Activated CD4-positive, alpha-beta T cell treated with anti-CD3 and anti-CD28 coated beads for 36 hours (primary cell): ENCODE measurements around the gene DUSP10. TPM values are rescaled to one million over a fixed set of nuclear protein-coding genes. Genes with fewer than 3 reads are reported as not detected.

Experiments
- ATAC-seq: fragments of 200-7000 bp; cut with Tn5 transposase; one replicate; pipeline ENCODE4 v1.10.0; 2021; ENCODE audit warnings: mild to moderate bottlenecking, moderate library complexity
- CTCF ChIA-PET: fragments of 350-600 bp; sonication (Branson Sonifier 250); formaldehyde crosslinking; loops from one replicate; lab custom pipeline; 2021; ENCODE audit warnings: antibody characterized with exemption; lab: Charles Lee
- POLR2A ChIA-PET: fragments of 350-600 bp; sonication (Branson Sonifier 250); formaldehyde crosslinking; loops from one replicate; lab custom pipeline; 2021; ENCODE audit warnings: antibody characterized with exemption, inconsistent platforms; lab: Charles Lee
- DNase-seq: peaks from one replicate; pipeline ENCODE4 v3.0.0-alpha.2; 2020
- H3K27ac Mint-ChIP-seq: one replicate; pipeline ENCODE4 v1.8.0; 2021; ENCODE audit warnings: mixed read lengths
- H3K27me3 Mint-ChIP-seq: one replicate; pipeline ENCODE4 v1.8.0; 2021; ENCODE audit warnings: mixed read lengths
- H3K36me3 Mint-ChIP-seq: one replicate; pipeline ENCODE4 v1.8.0; 2021; ENCODE audit warnings: low read depth, mixed read lengths
- H3K4me1 Mint-ChIP-seq: one replicate; pipeline ENCODE4 v1.8.0; 2021; ENCODE audit warnings: mixed read lengths
- H3K4me3 Mint-ChIP-seq: one replicate; pipeline ENCODE4 v1.8.0; 2021; ENCODE audit warnings: mild to moderate bottlenecking, moderate library complexity, mixed read lengths
- H3K9me3 Mint-ChIP-seq: one replicate; pipeline ENCODE4 v1.8.0; 2021; ENCODE audit warnings: low read depth, mixed read lengths
- intact Hi-C, 2 experiments: fragments of 100-400 bp; cut with DNase I in 1 of 2; cut with micrococcal nuclease in 1 of 2; formaldehyde crosslinking; loops; one replicate each; pipeline versions ENCODE4 v1.14.2 to v1.15.1; 2022 to 2024; cut with DNase I, micrococcal nuclease
- total RNA-seq, 2 experiments: library from RNA; stranded (reverse); gene quantifications; one replicate each; pipeline ENCODE4 v1.2.3, GENCODE V29; 2021

Gene DUSP10
- total RNA-seq, 2 experiments from 2014 or later: 7.3 to 9.2 TPM

DNA sequence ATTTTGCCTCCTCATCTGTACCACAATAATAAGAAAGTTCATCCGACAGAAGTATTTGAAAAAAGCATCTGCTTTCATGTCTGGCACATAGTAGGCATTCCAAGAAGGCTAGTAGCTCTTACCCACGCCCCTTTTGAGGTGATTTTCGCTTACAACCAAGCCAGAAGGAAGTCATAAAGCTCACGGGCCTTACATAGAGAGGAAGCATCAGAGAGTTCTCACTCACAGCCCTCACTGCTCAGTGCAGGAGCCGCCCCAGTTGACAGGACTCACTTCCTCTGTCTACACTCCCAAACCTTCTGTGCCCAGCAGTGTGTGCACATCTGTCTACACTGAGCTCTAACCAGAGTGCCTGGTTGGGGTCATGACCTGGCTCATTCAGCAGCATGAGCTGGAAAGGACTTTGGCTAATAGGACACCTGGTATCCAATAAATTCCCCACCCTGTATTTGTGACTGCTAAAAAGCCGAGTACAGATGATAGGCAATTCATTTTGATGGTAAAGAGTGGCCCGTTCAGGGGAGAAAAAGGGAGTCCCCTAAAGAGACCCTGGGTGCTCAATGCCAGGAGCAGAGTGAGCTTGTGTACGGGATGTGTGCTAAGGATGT, 36.8 kb upstream of the DUSP10 start:
- H3K27ac Mint-ChIP-seq: peak overlapping the region; percentile 87
- ChIA-PET CTCF (interaction anchor here (0.6 to 2.1 kb wide), 6 partner anchors 9 to 300 kb away, joined by 3 to 5 read pairs (median 3); no protein-coding TSS in a partner anchor), POLR2A (no interaction called here)
- no peaks in the 10 kb centered on the region for H3K9me3 Mint-ChIP-seq
- H3K4me1 Mint-ChIP-seq: peaks cover 74% of the 10 kb centered on the region
- no peaks in the 10 kb centered on the region for H3K36me3 Mint-ChIP-seq
- DNase-seq (peak; percentile 61), ATAC-seq (peak; percentile 61)
- H3K27me3 Mint-ChIP-seq: no peaks in the 10 kb centered on the region
- intact Hi-C loops: loop anchor here (1.0 to 10.0 kb wide), 5 partner anchors 16 to 216 kb away; no protein-coding TSS in a partner anchor
- peak overlapping the region; percentile 8 for H3K4me3 Mint-ChIP-seq

DNA sequence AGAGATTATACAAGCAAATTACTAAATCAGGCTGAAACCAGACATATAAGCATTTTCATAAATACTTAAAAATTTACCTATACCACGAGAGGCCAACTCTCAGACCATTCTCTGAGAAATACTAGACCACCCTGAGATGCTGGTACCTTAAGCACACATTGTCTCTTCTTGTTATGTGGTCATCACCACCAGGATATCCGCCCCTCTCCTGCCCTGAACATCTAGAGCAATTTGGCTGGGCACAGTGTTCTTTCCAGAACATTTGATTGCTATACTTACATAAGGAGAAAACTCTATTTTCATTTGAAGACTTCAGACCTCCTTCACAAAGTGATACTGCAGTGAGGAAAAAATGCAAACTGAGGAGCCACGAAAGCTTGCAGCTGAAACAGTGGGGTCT, 36.2 kb upstream of the DUSP10 start:
- no peaks in the 10 kb centered on the region for H3K36me3 Mint-ChIP-seq
- H3K27ac Mint-ChIP-seq: peak overlapping the region; percentile 87
- no peaks in the 10 kb centered on the region for H3K27me3 Mint-ChIP-seq
- H3K4me3 Mint-ChIP-seq: peak overlapping the region; percentile 8
- ATAC-seq: peak; percentile 11
- no peak for DNase-seq
- intact Hi-C loops: loop anchor here (1.0 to 10.0 kb wide), 5 partner anchors 16 to 217 kb away; no protein-coding TSS in a partner anchor
- ChIA-PET CTCF (interaction anchor here (0.6 to 1.2 kb wide), 5 partner anchors 8 to 46 kb away, joined by 3 to 5 read pairs (median 3); no protein-coding TSS in a partner anchor), POLR2A (interaction anchor here (1.6 kb wide), 1 partner anchor 37 kb away, joined by 9 read pairs; the partner anchor contains the start of gene DUSP10)
- no peaks in the 10 kb centered on the region for H3K9me3 Mint-ChIP-seq
- H3K4me1 Mint-ChIP-seq: peaks cover 69% of the 10 kb centered on the region

DNA sequence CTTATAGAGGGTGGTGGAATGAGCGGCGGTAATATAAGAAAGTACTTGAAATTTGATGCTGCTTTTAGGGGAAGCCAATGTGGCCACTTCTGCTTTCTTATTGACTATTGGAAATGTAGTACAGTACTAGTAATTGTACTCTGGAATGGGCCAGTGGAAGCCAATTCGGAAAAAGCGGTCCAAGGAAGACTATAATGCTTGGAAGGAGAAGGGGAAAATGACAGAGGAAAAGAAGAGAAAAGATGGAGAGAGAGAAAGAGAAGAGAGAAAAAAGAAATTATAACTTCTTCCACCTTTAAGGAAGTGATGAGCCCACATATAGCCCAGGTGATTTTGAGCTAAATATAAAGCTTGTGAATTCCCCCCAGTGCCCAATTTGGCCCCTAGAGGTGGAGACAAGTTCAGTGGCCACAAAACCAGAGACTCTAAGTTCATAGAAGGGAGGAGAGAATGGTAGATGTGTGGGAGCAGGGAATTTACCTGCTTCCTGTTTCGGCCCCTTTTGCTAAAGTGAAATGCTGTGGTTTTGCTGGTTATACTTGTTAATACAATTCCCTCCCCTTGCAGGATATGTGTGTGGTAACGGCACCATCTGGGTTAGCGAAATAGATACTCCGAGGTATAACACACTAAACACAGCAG, 35.7 kb upstream of the DUSP10 start:
- ATAC-seq (peak; percentile 76), DNase-seq (peak; percentile 62)
- Mint-ChIP-seq H3K4me3 (peak overlapping the region; percentile 11), H3K27ac (peak overlapping the region; percentile 87), H3K9me3 (no peaks in the 10 kb centered on the region), H3K36me3 (no peaks in the 10 kb centered on the region), H3K27me3 (no peaks in the 10 kb centered on the region), H3K4me1 (peaks cover 63% of the 10 kb centered on the region)
- POLR2A ChIA-PET: interaction anchor here (0.6 to 1.6 kb wide), 4 partner anchors 16 to 36 kb away, joined by 3 to 9 read pairs (median 4); partner anchors contain the start of gene DUSP10
- intact Hi-C loops: loop anchor here (1.0 to 10.0 kb wide), 13 partner anchors 17 to 338 kb away; partner anchors contain the start of gene DUSP10 (in 1 of the 2)
- CTCF ChIA-PET: interaction anchor here (0.6 to 1.2 kb wide), 5 partner anchors 32 to 102 kb away, joined by 3 read pairs; no protein-coding TSS in a partner anchor

DNA sequence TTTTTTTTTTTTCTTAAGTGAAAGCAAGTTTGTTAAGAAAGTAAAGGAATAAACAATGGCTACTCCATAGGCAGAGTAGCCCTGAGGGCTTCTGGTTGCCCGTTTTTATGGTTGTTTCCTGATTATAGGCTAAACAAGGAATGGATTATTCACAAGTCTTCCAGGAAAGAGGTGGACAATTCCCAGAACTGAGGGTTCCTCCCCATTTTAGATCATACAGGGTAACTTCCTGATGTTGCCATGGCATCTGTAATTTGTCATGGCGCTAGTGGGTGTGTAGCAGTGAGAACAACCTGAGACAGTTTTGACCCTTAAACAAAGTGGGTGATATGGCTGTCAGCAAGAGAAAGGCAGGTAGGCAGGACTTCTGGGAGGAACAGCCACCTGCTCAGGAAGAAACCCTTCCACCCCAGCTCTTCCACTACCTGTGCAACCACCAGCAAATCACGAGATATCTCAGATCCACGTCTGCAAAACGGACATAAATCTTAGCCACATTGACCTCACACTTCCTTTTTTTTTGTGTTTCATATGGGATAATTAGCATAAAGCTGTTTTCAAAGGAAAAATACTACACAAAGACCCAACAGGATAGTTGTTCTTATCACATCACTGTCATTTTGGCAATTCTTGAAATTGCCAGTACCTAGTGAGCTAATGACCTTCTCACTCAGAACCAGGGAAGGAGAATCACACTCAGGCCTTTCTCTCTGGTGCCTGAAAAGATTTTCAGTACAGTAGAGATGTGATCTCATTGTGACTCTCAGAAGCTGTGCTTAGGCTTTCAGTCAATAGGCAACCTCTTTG, 34.8 kb upstream of the DUSP10 start:
- intact Hi-C loops: loop anchor here (1.0 to 10.0 kb wide), 12 partner anchors 18 to 337 kb away; partner anchors contain the start of gene DUSP10 (in 1 of the 2)
- ChIA-PET POLR2A (interaction anchor here (0.6 to 1.6 kb wide), 4 partner anchors 17 to 35 kb away, joined by 3 to 9 read pairs (median 4); partner anchors contain the start of gene DUSP10), CTCF (interaction anchor here (0.8 to 1.2 kb wide), 4 partner anchors 33 to 103 kb away, joined by 3 read pairs; no protein-coding TSS in a partner anchor)
- no peaks in the 10 kb centered on the region for H3K27me3 Mint-ChIP-seq
- no peaks in the 10 kb centered on the region for H3K36me3 Mint-ChIP-seq
- no peak overlapping the region for H3K4me3 Mint-ChIP-seq
- peak overlapping the region; percentile 75 for H3K27ac Mint-ChIP-seq
- ATAC-seq (peak; percentile 67), DNase-seq (no peak)
- peaks cover 60% of the 10 kb centered on the region for H3K4me1 Mint-ChIP-seq
- H3K9me3 Mint-ChIP-seq: no peaks in the 10 kb centered on the region

DNA sequence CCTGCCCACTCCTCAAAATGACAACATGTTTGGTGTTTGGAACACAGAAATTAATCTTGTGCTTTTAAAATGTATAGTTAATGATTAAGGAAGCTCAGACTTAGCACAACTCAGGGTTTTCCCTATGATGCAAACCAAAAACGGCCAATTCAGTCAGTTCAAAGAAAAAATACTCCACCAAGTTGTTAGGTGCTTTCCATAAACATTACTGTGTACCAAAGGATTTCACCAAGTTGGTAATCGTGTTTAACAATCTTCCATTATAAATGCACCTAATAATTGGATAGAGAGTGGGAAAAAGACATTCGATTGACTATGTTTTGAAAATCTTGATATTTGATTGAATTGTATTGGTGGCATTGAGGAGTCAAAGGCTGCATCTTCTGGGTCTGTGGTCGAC, 33.3 kb upstream of the DUSP10 start:
- ChIA-PET CTCF (interaction anchor here (1.5 kb wide), 1 partner anchor 103 kb away, joined by 3 read pairs; no protein-coding TSS in a partner anchor), POLR2A (no interaction called here)
- no peaks in the 10 kb centered on the region for H3K36me3 Mint-ChIP-seq
- no peak overlapping the region for H3K4me3 Mint-ChIP-seq
- H3K9me3 Mint-ChIP-seq: no peaks in the 10 kb centered on the region
- no peak for ATAC-seq
- DNase-seq: no peak
- peak overlapping the region; percentile 78 for H3K27ac Mint-ChIP-seq
- intact Hi-C loops: loop anchor here (5.0 to 10.0 kb wide), 2 partner anchors 217 to 220 kb away; no protein-coding TSS in a partner anchor
- H3K27me3 Mint-ChIP-seq: no peaks in the 10 kb centered on the region
- peaks cover 57% of the 10 kb centered on the region for H3K4me1 Mint-ChIP-seq

DNA sequence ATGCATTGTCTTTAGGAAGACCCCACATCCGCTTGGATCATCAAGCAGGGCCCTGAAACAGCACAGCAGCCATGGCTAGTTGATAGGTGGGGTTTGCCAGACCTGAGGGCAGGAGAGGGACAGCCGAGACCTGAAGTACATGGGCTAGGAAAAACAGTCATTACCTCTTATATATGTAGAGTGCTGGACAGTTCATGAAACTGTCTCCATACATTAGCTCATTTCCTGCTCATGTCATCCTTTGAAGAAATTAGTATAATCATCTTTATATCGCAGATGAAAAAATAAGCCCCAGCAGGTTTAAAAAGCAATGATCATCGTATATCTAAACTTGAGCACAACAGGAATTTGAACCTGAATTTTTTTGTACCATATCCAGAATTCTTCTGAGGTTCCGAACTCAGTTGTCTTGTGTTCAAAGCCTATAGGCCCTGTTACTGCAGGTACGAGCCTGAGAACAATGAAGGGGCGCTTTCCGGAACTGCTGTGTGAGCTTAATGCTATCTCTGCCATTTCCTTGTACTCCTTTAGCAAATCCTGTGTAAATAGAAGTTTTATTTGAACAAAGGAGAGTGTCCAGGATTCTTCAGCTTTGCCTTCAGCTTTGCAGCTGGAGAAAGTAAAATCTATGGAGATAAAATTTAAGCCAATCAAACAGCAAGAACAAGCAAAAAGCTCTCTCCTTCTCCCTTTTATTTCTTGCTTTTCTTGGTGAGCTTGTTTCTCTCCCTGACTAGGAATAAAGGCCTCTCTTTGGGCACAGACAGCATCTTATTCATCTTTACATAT, 32.4 kb upstream of the DUSP10 start:
- intact Hi-C loops: loop anchor here in 1 of 2 experiments (10.0 kb wide), 1 partner anchor 221 kb away; no protein-coding TSS in a partner anchor
- ATAC-seq: no peak
- DNase-seq: no peak
- H3K4me1 Mint-ChIP-seq: peaks cover 48% of the 10 kb centered on the region
- H3K4me3 Mint-ChIP-seq: no peak overlapping the region
- no peaks in the 10 kb centered on the region for H3K9me3 Mint-ChIP-seq
- POLR2A ChIA-PET: interaction anchor here (0.8 kb wide), 1 partner anchor 31 kb away, joined by 3 read pairs; no protein-coding TSS in a partner anchor
- H3K36me3 Mint-ChIP-seq: no peaks in the 10 kb centered on the region
- no peak overlapping the region for H3K27ac Mint-ChIP-seq
- H3K27me3 Mint-ChIP-seq: no peaks in the 10 kb centered on the region
- CTCF ChIA-PET: interaction anchor here (1.5 kb wide), 1 partner anchor 104 kb away, joined by 3 read pairs; no protein-coding TSS in a partner anchor

DNA sequence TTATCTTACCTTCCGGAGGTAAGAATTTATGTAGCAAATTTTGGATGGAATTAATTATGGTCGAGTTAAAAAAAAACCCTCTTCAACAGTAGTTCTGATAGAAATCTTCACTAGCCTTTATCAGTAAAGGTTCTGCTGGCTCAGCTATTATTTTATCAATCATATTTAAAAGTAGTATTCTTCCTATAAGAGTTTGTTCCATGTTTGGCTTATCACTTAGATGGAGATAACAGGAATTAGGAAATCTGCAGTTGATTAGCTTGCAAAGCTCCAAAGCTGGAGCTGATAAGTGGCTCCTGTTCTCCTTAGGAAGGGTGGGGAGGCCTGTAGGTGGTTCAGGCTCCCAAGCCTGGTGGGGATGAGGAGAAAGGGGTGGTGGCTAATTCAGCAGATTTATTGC, 31.5 kb upstream of the DUSP10 start:
- intact Hi-C loops: loop anchor here in 1 of 2 experiments (10.0 kb wide), 1 partner anchor 221 kb away; no protein-coding TSS in a partner anchor
- CTCF ChIA-PET: no interaction called here

DNA sequence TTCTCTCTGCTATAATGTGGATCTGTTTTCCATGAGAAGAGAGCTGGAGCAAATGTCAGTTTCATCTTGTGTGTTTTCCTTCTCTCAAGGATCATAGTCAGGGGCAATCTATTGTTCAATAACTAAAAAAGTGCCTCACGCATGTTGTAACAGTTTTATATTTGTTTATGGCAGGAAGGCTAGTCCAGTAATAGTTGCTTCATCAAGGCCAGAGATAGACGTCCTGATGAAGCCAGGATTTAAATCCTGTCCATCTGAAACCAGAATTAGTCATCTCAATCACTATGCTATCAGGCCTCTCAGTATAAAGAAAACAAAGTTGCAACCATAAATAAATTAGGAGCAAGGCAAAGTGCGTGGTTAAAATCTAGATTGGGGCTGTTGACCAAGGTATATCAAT, 30.2 kb upstream of the DUSP10 start:
- CTCF ChIA-PET: no interaction called here
- Mint-ChIP-seq H3K27ac (no peak overlapping the region), H3K27me3 (no peaks in the 10 kb centered on the region), H3K36me3 (no peaks in the 10 kb centered on the region), H3K9me3 (no peaks in the 10 kb centered on the region), H3K4me3 (no peak overlapping the region), H3K4me1 (peaks cover 30% of the 10 kb centered on the region)
- intact Hi-C loops: loop anchor here in 1 of 2 experiments (10.0 kb wide), 1 partner anchor 223 kb away; no protein-coding TSS in a partner anchor
- ATAC-seq (no peak), DNase-seq (no peak)
- POLR2A ChIA-PET: no interaction called here

More for the DNA sequence above, 31.5 kb upstream of the DUSP10 start:
- Mint-ChIP-seq H3K4me3 (no peak overlapping the region), H3K36me3 (no peaks in the 10 kb centered on the region), H3K9me3 (no peaks in the 10 kb centered on the region), H3K27ac (no peak overlapping the region), H3K27me3 (no peaks in the 10 kb centered on the region), H3K4me1 (peaks cover 43% of the 10 kb centered on the region)
- POLR2A ChIA-PET: no interaction called here
- DNase-seq: no peak
- no peak for ATAC-seq

DNA sequence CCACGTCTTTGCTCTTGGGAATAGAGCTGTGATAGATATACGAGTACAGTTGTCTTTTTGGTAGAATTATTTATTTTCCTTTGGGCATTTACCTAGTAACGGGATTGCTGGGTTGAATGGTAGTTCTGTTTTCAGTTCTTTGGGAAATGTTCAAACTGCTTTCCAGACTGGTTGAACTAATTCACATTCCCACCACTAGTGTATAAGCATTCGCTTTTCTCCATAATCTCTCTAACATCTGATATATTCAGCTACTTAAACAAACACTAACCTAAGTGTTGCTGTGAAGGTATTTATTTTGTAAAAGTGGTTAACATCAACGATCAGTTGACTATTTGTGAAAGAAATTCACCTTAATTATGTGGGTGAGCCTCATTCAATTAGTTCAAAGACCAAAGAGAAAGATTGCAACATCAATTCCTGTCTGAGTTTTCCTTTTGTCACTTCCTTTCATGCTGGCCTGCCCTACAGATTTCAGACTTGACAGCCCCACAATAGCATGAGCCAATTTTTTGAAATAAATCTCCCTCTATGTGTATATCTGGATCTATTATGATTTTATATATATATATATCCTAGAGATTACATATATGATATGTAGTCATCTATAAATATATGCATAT, 26.7 kb upstream of the DUSP10 start:
- Mint-ChIP-seq H3K36me3 (no peaks in the 10 kb centered on the region), H3K27ac (no peak overlapping the region), H3K27me3 (no peaks in the 10 kb centered on the region), H3K4me3 (no peak overlapping the region), H3K9me3 (no peaks in the 10 kb centered on the region), H3K4me1 (peaks cover 6% of the 10 kb centered on the region)
- intact Hi-C loops: no loop called here
- DNase-seq: no peak
- ChIA-PET CTCF (interaction anchor here (1.1 kb wide), 1 partner anchor 25 kb away, joined by 3 read pairs; no protein-coding TSS in a partner anchor), POLR2A (no interaction called here)
- ATAC-seq: no peak

DNA sequence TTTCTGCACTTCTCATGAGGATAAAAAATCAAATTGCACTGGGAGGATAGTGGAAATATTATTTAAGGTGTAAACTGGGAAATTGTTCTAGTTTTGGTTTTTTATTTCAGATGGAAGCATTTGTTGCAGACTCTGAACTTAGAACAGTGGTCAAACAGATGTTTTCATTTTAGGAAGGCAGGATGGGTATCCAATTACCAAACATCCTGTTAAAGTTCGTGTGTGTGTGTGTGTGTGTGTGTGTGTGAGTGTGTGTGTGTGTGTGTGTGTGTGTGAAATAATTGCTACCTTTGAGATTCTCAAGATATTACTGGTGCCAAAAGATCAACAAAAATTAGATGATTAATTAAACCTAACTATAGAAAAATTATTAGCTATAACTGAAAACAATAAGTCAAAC, 24.3 kb upstream of the DUSP10 start:
- H3K36me3 Mint-ChIP-seq: no peaks in the 10 kb centered on the region
- H3K27me3 Mint-ChIP-seq: no peaks in the 10 kb centered on the region
- no peak overlapping the region for H3K4me3 Mint-ChIP-seq
- DNase-seq: no peak
- H3K4me1 Mint-ChIP-seq: peaks cover 11% of the 10 kb centered on the region
- H3K27ac Mint-ChIP-seq: no peak overlapping the region
- POLR2A ChIA-PET: no interaction called here
- ATAC-seq: no peak
- intact Hi-C loops: no loop called here
- no peaks in the 10 kb centered on the region for H3K9me3 Mint-ChIP-seq
- CTCF ChIA-PET: no interaction called here
